ENCODE measurements around the gene GAS2L2.

- TF ChIP-seq POLR2A (IDR thresholded peaks at IDR 0.05; ENCODE audit: low read depth, low read length) = no peak
- no peak for TF ChIP-seq SPI1 (IDR thresholded peaks at IDR 0.05; ENCODE audit: low read depth, low read length)
- no peak for TF ChIP-seq POLR2AphosphoS5 (IDR thresholded peaks at IDR 0.05; ENCODE audit: low read depth, low read length)
- TF ChIP-seq TAF1 (IDR thresholded peaks at IDR 0.05; ENCODE audit: low read depth, low read length) = no peak
- TF ChIP-seq POU2F2 (IDR thresholded peaks at IDR 0.05; ENCODE audit: low read depth, low read length) = no peak
Measured at GRCh38 chr17:35761601-35762000, 8.6 kb upstream of the GAS2L2 start.
